ENCODE data around the gene BMAL1.

DNA sequence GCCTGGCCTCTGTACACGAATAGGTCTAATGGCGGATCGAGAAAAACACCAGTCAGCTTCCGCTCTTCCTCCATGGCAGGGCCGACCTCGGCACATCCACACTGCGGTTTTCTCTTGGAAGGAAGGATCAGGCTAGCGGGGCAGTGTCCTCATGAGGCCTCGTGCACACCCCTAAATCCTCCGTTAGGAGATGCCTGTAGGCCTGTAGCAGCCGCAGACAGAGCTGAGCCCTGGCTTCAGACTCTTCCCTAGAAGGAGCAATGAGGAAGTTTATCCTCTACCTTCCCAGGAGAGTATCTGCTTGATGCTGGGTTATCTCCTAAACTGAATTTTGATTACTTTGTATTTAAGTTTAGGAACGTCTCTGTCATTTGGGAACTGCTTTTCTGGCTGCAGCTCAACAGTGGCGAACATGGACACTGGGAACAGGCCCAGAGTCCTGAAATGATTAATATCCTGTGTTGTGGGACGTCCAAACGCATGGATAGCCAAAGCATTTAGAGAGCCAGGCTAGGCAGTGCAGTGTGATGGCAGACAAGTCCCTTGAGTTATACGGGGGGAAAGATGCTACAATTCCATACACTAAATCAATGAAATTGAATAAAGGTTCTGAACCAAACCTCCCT lies 16.5 kb upstream of the BMAL1 start:
- TF ChIP-seq CTCF (IDR thresholded peaks at IDR 0.05; ENCODE audit: extremely low read depth in 1 of 2, insufficient read depth in 1 of 2, low read depth in 1 of 2, low read length in 2 of 2) = no peak
- TF ChIP-seq EZH2 (IDR thresholded peaks at IDR 0.05; ENCODE audit: borderline replicate concordance, low read depth, low read length, severe bottlenecking) = no peak
- no peak for TF ChIP-seq JUN (IDR thresholded peaks at IDR 0.05; ENCODE audit: borderline replicate concordance, insufficient read depth, insufficient read length, low read depth)
- no peak for TF ChIP-seq POLR2A (IDR thresholded peaks at IDR 0.05; ENCODE audit: low read depth, low read length)
- TF ChIP-seq, protein P1, sequence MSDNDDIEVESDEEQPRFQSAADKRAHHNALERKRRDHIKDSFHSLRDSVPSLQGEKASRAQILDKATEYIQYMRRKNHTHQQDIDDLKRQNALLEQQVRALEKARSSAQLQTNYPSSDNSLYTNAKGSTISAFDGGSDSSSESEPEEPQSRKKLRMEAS (IDR thresholded peaks at IDR 0.05; ENCODE audit: insufficient read depth, insufficient read length) = no peak
- TF ChIP-seq POLR2AphosphoS5 (IDR thresholded peaks at IDR 0.05; ENCODE audit: insufficient read depth, low read depth, low read length) = no peak
- no peak for TF ChIP-seq FOS (IDR thresholded peaks at IDR 0.05; ENCODE audit: borderline replicate concordance, insufficient read depth, low read length)
